ENCODE results near the gene MVB12B.

- TF ChIP-seq CTCF (conservative IDR thresholded peaks at IDR 0.05 in 1 of 2, IDR thresholded peaks at IDR 0.05 in 1 of 2; ENCODE audit: extremely low read depth in 1 of 2, insufficient read depth in 1 of 2, low read depth in 1 of 2, low read length in 2 of 2) = no peak
- no peak for TF ChIP-seq EZH2 (IDR thresholded peaks at IDR 0.05; ENCODE audit: borderline replicate concordance, low read length)
Observed at GRCh38 chr9:126309427-126310189, 17.0 kb upstream of the MVB12B start.
